Measurements from ENCODE around the gene CLCN5.

The CLCN5 gene

DNA sequence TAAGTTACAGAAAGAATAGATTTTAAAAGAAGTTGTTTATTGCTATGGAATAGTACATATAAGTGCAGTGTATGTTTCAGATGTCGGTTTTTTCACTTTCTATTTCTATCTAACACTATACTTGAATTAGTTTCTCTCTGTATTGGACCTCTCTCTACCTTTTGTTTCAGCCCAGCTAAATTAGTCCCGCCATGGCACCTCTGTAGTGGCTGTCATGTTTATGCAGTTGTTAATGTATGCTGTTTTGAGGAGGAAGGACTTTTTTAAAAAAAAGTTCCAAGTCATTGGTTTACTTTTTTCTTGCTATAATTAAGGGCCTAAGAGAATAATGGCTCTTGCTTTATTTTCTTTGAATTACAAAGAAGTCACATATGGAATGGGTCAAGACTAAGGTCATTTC lies 160.3 kb downstream of the CLCN5 start:
- DNase-seq (ENCODE audit: low spot score): no peak

DNA sequence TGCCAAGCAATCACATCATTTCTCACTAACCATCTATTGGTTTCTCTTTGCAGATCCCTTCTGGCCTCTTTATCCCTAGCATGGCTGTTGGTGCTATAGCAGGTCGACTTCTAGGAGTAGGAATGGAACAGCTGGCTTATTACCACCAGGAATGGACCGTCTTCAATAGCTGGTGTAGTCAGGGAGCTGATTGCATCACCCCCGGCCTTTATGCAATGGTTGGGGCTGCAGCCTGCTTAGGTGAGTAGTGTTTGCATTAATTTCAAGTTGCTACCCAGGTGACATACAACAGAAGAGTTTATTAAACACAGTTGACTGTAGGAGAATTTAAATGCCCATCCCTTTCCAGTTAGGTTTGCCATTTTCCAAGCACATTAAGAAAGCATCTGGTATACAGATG lies 166.2 kb downstream of the CLCN5 start:
- DNase-seq (ENCODE audit: low spot score): no peak

- no peak for DNase-seq (ENCODE audit: low spot score)
Measured at GRCh38 chrX:50093625-50094024, 171.2 kb downstream of the CLCN5 start.

GRCh38 chrX:50097071-50097470 lies 174.7 kb downstream of the CLCN5 start:
- DNase-seq (ENCODE audit: low spot score): no peak

- DNase-seq (ENCODE audit: low spot score): no peak
Measured at GRCh38 chrX:50098241-50098640, 175.8 kb downstream of the CLCN5 start.

GRCh38 chrX:50098749-50099148 lies 176.4 kb downstream of the CLCN5 start:
- DNase-seq (ENCODE audit: low spot score): no peak

GRCh38 chrX:50099331-50099730 lies 176.9 kb downstream of the CLCN5 start:
- DNase-seq (ENCODE audit: low spot score): no peak

GRCh38 chrX:50100188-50100587 lies 177.8 kb downstream of the CLCN5 start:
- DNase-seq (ENCODE audit: low spot score): no peak

DNA sequence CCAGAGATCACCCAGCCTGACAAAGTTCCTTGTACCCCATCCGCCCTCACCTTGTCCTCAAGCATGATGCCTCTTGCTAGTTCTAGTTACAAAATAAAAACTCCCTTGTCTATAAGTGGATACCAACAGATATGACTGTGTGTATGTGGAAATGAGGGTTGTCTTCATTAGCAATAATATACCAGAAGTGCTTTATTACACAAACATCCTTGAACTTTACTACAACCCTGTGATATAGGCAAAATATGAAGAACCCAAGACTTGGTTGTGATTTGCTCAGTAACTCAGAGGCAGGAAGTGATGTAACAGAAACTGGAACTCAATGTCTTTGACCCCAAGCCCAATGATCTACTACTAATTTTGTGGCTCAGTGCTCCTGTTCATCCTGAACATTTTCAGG lies 180.8 kb downstream of the CLCN5 start:
- DNase-seq (ENCODE audit: low spot score): no peak

- DNase-seq (ENCODE audit: low spot score): no peak
Measured at GRCh38 chrX:50103866-50104566, 181.6 kb downstream of the CLCN5 start.

- no peak for DNase-seq (ENCODE audit: low spot score)
Measured at GRCh38 chrX:50106051-50106675, 183.8 kb downstream of the CLCN5 start.

- DNase-seq (ENCODE audit: low spot score): no peak
Measured at GRCh38 chrX:50107470-50107869, 185.1 kb downstream of the CLCN5 start.

DNA sequence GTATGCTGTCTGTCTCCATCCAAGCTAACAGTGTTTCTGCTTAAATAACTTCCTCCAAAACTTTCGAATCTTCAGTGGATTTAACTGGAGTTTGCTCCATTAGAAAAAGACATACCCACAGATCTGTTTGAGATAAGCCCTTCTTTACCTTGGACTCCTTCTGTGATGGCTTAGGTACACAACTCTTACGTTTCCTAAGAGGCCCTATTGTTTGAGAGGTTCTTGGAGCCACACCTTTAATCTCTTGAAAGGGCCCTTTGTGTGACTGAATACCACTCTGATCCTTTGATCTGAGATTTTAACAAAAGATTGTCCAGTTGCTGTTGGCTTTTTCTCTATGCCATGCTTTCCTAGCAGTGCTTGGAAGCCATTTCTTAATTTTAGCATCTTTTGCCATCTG lies 185.9 kb downstream of the CLCN5 start:
- no peak for DNase-seq (ENCODE audit: low spot score)

- no peak for DNase-seq (ENCODE audit: low spot score)
Measured at GRCh38 chrX:50111742-50112141, 189.3 kb downstream of the CLCN5 start.

DNA sequence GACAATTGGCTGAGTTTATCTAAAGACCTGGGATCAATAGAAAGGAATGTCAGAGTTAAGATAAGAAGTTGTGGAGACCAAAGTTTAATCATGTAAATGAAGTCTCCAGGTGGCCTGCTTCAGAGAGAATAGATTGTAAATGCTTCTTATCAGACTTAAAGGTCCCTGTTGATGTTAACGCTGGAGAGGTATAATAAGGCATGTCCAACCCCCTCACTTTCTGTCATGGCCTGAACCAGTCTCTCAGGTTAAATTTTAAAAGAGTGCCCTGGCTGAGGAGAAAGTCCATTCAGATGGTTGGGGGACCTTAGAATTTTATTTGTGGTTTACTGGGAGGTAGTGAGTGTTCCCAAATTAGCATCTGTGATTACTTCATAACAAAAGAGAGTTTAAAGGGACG lies 191.7 kb downstream of the CLCN5 start:
- DNase-seq (ENCODE audit: low spot score): no peak

DNA sequence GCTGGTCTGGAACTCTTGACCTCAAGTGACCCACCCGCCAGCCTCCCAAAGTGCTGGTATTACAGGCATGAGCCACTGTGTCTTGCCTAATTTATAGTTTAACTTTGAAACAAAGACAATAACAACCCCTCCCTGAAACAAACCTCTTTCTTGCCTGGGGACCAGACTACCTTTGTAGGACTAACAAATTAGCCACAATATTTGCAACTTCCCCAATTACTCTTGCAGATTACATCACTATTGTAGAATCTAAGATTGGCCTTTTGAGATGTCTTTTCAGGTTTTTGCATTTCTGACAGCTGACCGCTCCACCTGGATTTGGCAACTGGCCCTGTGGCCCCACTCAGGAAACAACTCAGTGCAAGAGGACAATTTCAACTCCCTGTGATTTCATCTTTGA lies 193.6 kb downstream of the CLCN5 start:
- no peak for DNase-seq (ENCODE audit: low spot score)

- no peak for DNase-seq (ENCODE audit: low spot score)
Measured at GRCh38 chrX:50117476-50117875, 195.1 kb downstream of the CLCN5 start.

GRCh38 chrX:50125480-50125879 lies 203.1 kb downstream of the CLCN5 start:
- no peak for DNase-seq (ENCODE audit: low spot score)

DNA sequence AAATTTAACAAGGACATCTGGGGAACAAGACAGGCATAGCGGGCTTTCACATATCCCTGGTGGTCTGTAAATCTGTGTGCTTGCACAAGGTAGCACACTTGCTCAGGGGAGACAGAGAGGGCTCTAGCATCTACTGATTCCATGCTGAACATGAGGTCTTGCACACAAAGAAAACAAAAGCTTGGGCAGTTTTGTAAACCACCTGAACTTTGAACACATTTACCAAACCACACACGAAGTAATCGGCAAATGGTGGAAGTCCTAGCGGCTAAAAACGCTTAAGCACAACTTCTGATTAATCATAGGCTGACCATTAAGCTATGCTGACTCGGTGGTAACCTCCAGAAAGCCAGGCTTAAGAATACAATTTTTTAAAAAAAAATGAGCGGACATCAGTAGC lies 225.6 kb downstream of the CLCN5 start:
- no peak for DNase-seq (ENCODE audit: low spot score)

Data from germinal center (tissue), 1 donor.